ENCODE measurements around the gene MAGI1.

DNA sequence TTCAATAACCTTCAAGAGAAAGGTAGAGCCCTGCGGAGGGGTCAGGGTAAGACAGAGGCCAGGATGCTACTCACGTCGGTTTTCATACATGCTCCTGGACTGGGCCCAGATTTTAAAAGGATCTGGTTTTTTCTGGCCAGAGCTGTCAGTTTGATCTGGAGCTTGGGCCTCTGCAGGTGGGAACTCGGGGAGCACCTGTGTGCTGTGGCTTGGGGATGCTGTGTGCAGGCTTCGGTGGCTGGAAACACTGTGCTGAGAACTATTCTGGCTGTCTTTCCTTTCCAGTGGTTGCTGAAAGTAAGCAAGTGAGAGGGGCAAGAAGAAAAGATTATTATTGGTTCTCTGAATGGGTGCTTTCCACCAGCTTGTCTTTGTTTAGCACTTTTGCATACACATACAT is 647.6 kb downstream of the MAGI1 start:
- no peak for TF ChIP-seq CTCF (IDR thresholded peaks at IDR 0.05)
- no peak for TF ChIP-seq POLR2A (IDR thresholded peaks at IDR 0.05)

Data from uterus (tissue), 2 donors.